Nephron (organoid): ENCODE measurements around the gene KIF3C.
"Not testable (repeated sequence)": the region's sequence is repeated elsewhere in the genome, so short reads cannot be mapped to it uniquely, and the experiment has no call there.

Experiments used
- H3K27ac Mint-ChIP-seq, 3 experiments: 2 replicates each; pipeline ENCODE4 v1.8.0; 2020; ENCODE audit warnings: mixed read lengths in 3 of 3, mild to moderate bottlenecking in 2 of 3, moderate library complexity in 1 of 3
- H3K27me3 Mint-ChIP-seq: 2 replicates; pipeline ENCODE4 v1.8.0; 2021; ENCODE audit warnings: low read depth, mild to moderate bottlenecking, moderate library complexity, mixed read lengths
- H3K36me3 Mint-ChIP-seq: 2 replicates; pipeline ENCODE4 v1.8.0; 2020; ENCODE audit warnings: low read depth, mixed read lengths
- H3K4me1 Mint-ChIP-seq: 2 replicates; pipeline ENCODE4 v1.8.0; 2020; ENCODE audit warnings: mixed read lengths
- H3K4me3 Mint-ChIP-seq, 3 experiments: 2 replicates each; pipeline ENCODE4 v1.8.0; 2020; ENCODE audit warnings: mild to moderate bottlenecking in 3 of 3, mixed read lengths in 3 of 3, moderate library complexity in 2 of 3
- H3K9me3 Mint-ChIP-seq: 2 replicates; pipeline ENCODE4 v1.8.0; 2020; ENCODE audit warnings: mixed read lengths
- TF ChIP-seq, protein P1 (sequence below), 3 experiments: fragments of 200-600 bp; sonication (generic); IDR thresholded peaks; one replicate each; pipeline ENCODE4 v1.5.0; 2021; ENCODE audit warnings: antibody characterized with exemption in 3 of 3; ENCODE audit not compliant: unreplicated experiment in 3 of 3

Gene KIF3C

DNA sequence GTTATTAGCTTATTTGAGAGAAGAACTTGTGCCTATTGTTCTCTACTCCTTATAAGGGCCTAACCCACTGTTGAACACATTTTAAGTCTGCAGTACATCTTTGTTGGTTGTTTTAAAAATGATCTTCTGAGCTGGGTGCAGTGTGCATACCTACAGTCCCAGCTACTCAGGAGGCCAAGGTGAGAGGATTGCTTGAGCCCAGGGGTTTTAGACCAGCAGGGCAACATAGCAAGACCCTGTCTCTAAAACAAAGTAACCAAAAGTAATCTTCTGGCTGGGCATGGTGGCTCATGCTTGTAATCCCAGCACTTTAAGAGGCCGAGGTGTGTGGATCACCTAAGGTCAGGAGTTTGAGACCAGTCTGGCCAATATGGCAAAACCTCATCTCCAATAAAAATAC, 25.8 kb upstream of the KIF3C start:
- TF ChIP-seq, protein P1, sequence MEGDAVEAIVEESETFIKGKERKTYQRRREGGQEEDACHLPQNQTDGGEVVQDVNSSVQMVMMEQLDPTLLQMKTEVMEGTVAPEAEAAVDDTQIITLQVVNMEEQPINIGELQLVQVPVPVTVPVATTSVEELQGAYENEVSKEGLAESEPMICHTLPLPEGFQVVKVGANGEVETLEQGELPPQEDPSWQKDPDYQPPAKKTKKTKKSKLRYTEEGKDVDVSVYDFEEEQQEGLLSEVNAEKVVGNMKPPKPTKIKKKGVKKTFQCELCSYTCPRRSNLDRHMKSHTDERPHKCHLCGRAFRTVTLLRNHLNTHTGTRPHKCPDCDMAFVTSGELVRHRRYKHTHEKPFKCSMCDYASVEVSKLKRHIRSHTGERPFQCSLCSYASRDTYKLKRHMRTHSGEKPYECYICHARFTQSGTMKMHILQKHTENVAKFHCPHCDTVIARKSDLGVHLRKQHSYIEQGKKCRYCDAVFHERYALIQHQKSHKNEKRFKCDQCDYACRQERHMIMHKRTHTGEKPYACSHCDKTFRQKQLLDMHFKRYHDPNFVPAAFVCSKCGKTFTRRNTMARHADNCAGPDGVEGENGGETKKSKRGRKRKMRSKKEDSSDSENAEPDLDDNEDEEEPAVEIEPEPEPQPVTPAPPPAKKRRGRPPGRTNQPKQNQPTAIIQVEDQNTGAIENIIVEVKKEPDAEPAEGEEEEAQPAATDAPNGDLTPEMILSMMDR (IDR thresholded peaks at IDR 0.05; ENCODE audit: unreplicated experiment in 3 of 3): no peak
- no peak overlapping the region for H3K4me3 Mint-ChIP-seq
- H3K27ac Mint-ChIP-seq: no peak overlapping the region
- H3K4me1 Mint-ChIP-seq: peaks cover 17% of the 10 kb centered on the region
- no peaks in the 10 kb centered on the region for H3K36me3 Mint-ChIP-seq
- H3K9me3 Mint-ChIP-seq: peaks cover 3% of the 10 kb centered on the region
- H3K27me3 Mint-ChIP-seq: no peaks in the 10 kb centered on the region

- peak overlapping the region in 2 of 3 experiments; percentile 10 to 58 for H3K27ac Mint-ChIP-seq
- H3K4me3 Mint-ChIP-seq: no peak overlapping the region
- peaks cover 12% of the 10 kb centered on the region for H3K4me1 Mint-ChIP-seq
- no peaks in the 10 kb centered on the region for H3K9me3 Mint-ChIP-seq
- peaks cover 10% of the 10 kb centered on the region for H3K27me3 Mint-ChIP-seq
- TF ChIP-seq, protein P1 (IDR thresholded peaks at IDR 0.05; ENCODE audit: unreplicated experiment in 3 of 3): no peak
- no peaks in the 10 kb centered on the region for H3K36me3 Mint-ChIP-seq
Observed at GRCh38 chr2:26002632-26003310, 20.5 kb upstream of the KIF3C start.

GRCh38 chr2:26001743-26002351, 19.6 kb upstream of the KIF3C start:
- no peaks in the 10 kb centered on the region for H3K9me3 Mint-ChIP-seq
- peak overlapping the region in 1 of 3 experiments; percentile 58 for H3K27ac Mint-ChIP-seq
- H3K4me3 Mint-ChIP-seq: no peak overlapping the region
- peaks cover 12% of the 10 kb centered on the region for H3K4me1 Mint-ChIP-seq
- H3K36me3 Mint-ChIP-seq: no peaks in the 10 kb centered on the region
- H3K27me3 Mint-ChIP-seq: peaks cover 16% of the 10 kb centered on the region
- TF ChIP-seq, protein P1 (IDR thresholded peaks at IDR 0.05; ENCODE audit: unreplicated experiment in 3 of 3): no peak

- H3K4me1 Mint-ChIP-seq: peaks cover 12% of the 10 kb centered on the region
- no peaks in the 10 kb centered on the region for H3K9me3 Mint-ChIP-seq
- H3K27ac Mint-ChIP-seq: no peak overlapping the region
- H3K27me3 Mint-ChIP-seq: peaks cover 16% of the 10 kb centered on the region
- no peaks in the 10 kb centered on the region for H3K36me3 Mint-ChIP-seq
- TF ChIP-seq, protein P1 (IDR thresholded peaks at IDR 0.05; ENCODE audit: unreplicated experiment in 3 of 3): no peak
- H3K4me3 Mint-ChIP-seq: no peak overlapping the region
Observed at GRCh38 chr2:26000561-26001082, 18.3 kb upstream of the KIF3C start.

- H3K9me3 Mint-ChIP-seq, H3K27ac Mint-ChIP-seq, H3K36me3 Mint-ChIP-seq, H3K4me3 Mint-ChIP-seq: not testable (repeated sequence)
- Mint-ChIP-seq H3K27me3 (peaks cover 16% of the 10 kb centered on the region), H3K4me1 (peaks cover 12% of the 10 kb centered on the region)
Observed at GRCh38 chr2:25999406-25999805, 17.1 kb upstream of the KIF3C start.

- not testable (repeated sequence) for H3K36me3 Mint-ChIP-seq, H3K27ac Mint-ChIP-seq, H3K9me3 Mint-ChIP-seq, H3K4me3 Mint-ChIP-seq
- Mint-ChIP-seq H3K4me1 (peaks cover 12% of the 10 kb centered on the region), H3K27me3 (peaks cover 16% of the 10 kb centered on the region)
Observed at GRCh38 chr2:25998816-25999383, 16.6 kb upstream of the KIF3C start.
